Activated T-cell treated with anti-CD3 and anti-CD28 coated beads for 1 hour (primary cell): ENCODE results near the gene DOK4.

Source experiments
- DNase-seq: peaks from one replicate; pipeline ENCODE4 v3.0.0-alpha.2; 2020; ENCODE audit warnings: low read depth

DOK4 gene

DNA sequence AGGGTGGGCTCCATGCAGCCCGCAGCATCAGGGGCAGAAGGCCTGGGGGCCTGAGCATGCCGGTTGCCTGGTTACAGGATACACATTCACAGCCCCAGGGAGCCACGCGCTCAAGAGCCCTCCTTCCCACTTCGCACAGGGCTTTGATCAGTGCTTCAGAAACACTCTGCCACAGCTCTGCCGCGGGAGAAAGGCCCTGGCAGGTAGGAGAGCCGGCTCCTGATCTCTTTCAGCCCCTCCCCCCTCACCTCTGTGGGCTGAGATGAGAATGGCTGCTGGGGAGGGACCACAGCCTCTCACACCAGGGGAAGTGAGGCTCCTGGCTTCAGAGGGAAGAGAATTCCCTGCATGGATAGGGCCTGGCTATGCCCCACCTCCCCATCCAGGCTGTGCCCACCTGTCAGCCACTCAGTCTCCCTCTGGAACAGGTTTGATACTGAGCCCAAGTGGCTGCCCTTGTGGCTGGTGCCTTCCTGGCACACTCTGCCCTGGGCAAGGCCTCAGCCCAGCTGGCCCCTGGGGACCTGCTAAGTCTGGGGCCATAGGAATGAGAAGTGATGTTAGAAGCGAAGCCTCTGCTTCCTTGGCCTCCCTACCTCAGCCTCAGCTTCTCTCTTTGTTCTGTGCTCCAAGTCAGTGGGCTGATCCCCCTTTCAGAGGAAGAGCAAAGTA is 8.6 kb downstream of the DOK4 start:
- no peak for DNase-seq

DNA sequence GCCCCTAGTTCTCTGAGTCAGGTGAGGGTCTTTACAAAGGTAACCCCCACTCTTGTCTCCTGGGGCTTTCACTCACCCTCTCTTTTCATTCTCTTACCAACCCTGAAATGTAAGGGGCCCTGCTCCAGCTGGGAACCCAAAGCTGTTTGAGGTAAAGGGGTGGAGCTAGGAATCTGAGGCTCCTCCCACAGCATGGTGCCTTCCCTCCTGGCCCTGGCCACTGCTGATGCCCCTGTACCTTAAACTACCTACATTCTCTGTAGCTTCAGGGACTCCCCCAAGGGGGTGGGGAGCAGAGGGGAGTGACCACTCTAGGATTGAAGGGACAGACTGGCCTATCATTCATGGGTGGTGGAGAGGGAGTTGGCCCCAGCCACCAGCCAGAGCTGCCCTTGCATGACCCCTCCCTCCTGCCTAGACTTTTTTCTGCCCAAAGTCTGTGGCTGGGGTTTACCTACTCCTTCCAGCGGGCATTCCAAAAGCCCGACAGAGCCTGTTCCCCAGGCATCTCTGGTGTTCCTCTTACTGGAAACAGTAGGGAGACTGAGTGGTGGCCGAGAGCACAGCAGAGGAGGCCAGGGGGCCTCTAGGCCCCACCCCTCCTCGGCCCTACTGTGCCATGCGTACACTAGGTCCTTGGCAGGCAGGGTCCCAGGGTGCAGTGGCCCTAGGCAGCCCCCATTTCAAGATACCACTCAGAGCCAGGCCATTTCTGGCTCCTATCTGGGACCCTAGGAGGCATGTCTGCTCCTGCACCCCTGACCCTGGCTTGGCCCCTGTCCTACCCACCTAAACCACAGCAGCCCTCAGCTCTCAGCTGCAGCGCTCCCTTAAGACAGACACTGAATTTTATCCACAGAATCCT is 9.5 kb downstream of the DOK4 start:
- no peak for DNase-seq

DNA sequence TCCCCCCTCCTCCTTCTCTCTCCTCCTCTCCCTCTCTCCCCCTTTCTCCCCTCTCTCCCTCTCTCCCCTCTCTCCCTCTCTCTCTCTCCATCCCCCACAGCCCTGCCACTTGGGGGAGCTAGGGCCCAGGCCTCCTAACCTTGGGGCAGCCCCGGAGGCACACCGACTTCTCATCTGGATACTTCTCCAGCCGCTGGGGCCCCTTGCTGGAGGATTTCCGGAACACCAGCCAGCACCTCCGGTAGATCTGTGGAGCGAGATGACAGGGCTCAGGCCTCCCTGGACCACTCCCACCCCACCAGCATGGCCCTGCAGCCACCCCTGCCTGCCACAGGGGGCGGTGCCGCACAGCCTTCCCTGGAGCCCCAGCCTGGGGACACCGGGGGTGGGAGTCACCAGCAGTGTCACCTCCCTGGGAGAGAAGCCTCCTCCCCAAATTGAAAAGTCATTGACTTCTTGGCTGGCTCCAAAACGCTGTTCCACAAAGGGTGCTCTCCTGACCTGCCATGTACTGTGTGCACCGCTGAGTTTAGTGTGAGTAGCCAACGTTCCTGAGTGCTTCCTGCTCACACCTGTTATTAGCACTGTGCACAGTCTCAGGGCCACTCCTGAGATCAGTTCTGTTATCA is 10.5 kb downstream of the DOK4 start:
- DNase-seq, result peak; percentile 54

DNA sequence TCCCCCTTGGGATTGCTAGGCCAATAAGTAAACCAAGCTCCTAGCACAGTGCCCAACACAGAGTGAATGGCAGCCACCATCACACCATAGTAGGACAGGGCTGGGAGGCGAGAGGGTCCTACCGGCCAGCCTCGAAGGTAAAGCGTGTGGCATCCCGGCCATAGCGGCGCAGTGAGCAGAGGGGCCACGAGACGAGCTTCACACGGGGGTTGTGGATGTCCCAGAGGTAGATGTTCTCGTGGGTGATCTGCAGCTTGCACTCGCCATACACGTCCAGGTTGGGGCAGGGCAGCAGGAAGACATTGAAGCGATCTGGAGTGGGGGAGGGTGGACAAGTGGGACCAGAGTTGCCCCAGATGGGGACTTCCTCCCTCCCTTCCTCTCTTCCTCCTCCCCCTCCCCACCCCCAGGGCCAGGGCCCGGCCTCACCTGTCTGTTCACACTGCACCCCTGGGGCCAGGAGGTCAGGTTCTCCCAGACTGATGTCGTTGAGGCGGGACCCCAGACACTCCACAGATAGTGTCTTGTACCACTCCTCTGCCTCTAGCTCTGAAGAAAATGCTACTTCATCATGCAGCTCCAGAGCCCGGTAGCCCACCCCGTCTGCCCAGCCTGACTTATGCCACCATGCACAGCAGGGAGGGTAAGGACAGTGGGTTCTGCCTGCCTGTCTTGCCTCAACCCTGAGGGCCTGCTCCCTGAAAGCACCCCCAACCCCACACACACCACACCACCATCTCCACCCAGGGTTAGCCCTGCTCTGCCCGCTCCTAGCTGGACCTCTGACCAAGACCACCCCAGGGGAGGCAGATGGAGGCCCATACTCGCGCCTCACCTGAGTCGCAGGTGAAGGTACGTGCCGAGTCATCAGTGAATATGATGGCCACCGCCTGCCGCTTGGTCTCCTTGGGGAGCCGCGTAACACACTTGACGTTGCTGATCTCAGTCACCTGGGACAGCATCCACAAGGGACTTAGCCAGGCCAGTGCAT is 11.3 kb downstream of the DOK4 start:
- no peak for DNase-seq

DNA sequence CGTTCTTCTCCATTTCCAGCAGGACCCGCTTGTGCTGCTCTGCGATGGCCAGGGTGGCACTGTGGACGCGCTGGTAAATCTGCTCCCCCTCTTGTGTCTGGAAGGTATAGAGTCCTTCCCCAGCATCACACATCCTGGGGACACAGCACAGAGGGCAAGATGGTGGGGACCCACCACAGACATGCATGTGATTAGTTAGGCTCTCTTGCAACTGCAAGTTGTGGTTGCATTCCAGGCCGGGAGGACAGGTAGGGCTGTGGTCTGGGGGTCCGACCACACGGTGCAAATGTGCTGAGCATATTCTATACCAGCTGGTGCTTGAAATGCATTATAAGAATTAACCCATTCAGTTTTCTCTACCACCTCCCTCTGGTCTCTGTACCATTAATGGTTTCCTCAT is 12.4 kb downstream of the DOK4 start:
- DNase-seq, result no peak

DNA sequence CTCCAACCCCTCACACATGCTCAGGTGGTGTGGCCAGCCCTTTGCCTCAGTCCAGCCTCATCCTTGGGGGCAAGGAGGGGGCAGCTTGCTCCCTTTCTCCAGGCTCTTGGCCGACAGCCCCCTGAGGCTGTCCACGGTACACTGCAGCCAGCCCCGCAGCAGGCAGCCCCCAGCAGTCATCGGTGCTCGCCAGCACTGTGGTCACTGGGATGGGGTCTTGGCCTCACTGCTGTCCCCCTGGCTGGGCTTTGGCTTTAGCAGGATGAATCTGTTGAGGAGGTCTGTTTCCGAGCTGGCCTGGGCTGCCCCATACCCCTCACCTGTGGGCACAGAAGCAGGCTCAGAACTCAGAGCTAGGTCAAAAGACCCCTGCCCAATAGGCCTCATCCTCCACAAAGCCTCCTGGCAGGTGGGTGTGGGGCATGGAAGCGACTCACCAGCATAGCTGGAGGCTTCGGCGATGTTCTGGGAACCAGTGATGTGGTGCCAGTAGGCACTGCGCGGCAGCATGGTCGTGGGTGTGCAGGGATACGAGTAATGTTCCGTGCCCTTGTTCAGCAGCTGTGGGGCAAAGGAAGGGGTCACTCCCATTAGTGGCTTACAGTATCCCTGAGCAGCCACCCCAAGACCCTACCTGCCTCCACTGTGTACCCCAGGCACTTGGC is 13.0 kb downstream of the DOK4 start:
- DNase-seq, result no peak

DNA sequence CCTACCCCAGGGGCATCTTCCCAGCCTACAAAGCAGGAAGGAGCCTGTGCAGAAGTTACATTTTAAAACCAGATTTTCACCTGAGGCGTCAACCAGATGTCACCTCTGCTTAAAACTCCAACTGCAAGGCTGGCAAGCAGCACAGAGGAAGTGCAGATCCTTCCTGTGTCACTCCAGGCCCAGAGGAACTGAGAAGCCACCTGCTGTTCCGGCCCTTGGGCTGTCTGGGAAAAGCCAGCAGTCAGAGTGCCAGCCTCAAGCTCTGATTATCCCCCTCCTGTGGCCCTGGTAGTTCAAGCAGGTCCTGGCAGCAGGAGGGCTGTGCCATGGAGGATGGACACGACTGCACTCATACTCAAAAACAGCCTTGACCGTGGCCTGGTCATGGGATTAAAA is 13.6 kb downstream of the DOK4 start:
- DNase-seq, result no peak

DNA sequence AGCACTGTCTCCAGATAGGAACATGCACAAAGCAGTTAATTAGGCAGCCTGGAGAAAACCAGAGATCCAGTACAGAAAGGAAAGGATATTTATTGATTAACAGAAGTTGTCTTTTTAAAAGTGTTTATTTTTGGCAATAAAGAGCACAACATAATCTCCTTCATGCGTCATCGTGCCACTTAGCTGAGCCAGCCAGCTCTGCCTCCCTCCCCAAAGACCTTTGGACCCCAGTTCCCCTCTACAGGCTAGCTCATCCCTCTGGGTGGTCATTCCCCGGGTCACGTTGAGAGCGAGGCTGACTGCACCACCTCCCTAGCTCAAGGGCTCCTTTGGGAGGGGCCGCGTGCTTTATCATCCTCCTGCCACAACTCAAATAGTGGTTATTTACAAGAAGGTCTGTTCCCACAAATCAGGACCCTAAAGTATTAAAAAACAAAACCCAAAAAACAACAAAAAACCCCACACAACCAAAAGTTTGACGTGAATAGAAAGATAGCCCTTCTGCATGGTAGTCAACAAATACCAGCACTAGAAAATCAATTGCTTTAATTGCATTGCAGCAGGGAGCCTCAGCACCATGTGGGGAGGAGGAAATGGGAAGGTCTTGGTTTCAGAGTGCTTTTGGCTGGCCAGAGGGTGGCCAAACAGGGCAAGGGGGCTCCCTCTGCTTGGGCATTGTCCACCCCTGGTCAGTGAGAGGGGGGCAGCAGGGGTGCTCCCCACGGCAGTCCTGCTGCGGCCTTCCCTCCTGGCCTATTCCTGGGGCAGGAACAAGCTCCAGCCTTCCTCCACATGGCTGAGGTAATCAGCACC is 14.2 kb downstream of the DOK4 start:
- no peak for DNase-seq

DNA sequence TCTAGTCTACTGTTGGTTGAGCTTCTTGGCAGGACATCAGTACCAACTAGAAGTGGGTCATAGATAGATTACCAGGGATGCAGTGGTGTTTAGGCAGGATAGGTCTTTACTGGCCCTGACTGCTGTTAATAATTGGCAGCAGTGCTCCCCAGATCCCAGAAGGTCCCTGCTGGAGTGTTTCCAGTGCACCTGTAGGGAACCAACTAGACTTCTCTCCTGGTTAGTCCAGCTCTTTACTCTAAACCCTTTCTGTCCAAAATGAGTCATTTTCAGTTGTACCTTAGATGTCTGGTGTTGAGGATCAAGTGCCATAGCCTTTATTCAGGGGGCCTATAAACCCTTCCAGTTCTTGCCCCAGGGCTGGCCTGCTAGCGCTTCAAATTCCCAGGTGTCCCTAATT is 15.1 kb downstream of the DOK4 start:
- DNase-seq, result no peak

DNA sequence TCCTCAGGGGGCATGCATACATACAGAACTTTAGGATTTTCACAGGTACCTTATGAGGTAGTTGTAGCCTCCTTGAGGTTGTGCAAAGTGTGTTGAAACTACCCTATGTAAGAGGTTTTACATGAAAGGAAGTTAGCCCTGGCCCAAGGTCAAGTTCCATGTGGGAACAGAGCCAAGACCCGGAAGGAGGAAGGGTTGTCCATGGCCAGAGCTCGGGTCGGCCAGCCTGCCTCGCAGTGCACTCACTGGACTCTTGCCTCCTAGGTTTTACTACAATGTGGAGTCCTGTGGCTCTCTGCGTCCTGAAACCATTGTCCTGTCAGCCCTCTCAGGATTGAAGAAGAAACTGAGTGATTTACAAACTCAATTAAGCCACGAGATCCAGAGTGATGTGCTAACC is 15.6 kb downstream of the DOK4 start:
- no peak for DNase-seq

DNA sequence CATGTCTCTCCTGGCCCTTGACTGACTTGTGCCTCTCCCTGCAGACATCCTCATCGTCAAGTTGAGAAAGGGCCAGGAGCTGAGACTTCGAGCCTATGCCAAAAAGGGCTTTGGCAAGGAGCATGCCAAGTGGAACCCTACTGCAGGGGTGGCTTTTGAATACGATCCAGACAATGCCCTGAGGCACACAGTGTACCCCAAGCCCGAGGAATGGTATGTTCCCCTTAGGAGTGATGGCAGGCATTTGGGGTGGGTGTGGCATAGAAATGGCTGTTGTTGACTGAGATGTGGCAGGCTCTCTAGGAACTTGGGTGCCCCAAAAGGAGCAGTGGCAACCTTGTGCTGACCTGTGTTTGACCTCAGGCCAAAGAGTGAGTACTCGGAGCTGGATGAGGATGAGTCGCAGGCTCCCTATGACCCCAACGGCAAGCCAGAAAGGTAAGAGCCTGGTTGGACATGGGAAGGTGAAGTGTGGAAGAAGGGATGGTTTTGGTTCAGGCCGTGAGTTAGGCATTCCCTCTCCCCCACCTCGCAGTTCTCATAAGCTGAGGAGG is 16.3 kb downstream of the DOK4 start:
- DNase-seq, result no peak

DNA sequence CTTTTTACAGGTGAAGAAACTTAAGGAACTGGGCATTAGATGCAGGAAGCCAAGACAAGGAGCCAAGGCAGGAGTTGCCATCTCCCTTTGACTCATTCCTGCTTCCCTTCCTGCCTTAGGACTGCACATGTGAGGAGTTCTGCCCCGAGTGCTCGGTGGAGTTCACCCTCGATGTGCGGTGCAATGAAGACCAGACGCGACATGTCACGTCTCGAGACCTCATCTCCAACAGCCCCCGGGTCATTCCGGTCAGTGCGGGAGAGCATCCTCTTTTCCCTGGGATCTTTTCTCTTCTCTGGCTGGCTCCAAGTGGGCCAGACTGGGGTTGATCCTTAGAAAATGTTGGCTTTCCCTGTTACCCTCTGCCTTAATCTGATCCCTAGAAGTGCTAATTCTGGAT is 17.2 kb downstream of the DOK4 start:
- DNase-seq, result no peak

DNA sequence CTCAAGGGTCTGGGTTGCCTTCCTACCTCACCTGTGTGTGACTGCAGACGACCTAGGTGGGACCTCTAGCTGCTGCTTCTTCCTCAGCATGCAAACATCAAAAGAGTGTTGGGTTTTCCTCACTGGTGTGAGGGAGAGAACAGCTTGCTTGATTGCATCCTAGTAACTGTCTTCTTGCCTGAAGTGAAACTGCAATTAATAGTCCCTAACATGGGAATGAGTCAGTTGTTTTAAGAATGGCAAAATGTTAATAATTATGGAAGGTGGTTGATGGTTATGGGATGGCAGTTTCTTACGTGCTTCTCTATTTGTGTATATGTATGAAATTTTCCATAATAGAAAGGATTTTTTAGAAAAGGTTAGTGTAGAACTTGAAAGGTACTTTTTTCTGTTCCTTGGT is 17.9 kb downstream of the DOK4 start:
- no peak for DNase-seq

DNA sequence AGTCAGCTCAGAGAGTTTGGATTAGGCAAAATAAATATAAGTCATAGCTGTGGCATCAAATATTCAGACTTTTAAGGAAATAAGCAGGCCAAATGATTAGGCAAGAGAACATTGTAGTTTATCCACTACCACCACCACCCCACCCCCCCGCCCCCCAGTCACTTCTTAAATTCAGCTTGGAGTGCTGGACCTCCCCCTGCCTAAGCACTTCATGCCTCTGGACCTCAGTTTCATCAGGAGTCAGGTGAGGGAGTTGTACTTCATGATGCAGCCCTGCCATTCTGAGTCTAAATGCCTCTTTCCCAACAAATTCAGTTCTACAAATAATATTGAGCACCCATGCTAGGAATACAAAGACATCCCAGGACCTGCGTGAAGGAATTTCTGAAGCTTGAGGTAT is 21.8 kb downstream of the DOK4 start:
- no peak for DNase-seq

DNA sequence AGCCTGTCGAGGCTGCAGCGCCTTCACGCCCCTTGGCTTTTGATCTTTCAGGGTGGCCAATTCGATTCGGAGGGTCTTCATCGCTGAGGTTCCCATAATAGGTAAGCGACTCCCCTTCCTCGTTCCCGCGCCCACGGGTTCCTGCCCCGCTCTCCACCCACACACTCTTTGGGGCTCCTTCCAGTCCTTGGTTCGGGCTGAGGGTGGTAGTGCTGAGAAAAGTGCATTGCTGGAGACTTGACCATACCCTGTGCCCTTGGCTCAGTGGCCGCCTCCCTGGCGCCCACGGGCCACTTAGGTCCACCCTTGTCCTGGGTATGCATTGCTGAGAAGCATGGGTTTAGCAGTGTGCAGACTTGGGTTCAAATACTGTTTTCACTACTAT is 23.3 kb downstream of the DOK4 start:
- DNase-seq, result no peak

DNA sequence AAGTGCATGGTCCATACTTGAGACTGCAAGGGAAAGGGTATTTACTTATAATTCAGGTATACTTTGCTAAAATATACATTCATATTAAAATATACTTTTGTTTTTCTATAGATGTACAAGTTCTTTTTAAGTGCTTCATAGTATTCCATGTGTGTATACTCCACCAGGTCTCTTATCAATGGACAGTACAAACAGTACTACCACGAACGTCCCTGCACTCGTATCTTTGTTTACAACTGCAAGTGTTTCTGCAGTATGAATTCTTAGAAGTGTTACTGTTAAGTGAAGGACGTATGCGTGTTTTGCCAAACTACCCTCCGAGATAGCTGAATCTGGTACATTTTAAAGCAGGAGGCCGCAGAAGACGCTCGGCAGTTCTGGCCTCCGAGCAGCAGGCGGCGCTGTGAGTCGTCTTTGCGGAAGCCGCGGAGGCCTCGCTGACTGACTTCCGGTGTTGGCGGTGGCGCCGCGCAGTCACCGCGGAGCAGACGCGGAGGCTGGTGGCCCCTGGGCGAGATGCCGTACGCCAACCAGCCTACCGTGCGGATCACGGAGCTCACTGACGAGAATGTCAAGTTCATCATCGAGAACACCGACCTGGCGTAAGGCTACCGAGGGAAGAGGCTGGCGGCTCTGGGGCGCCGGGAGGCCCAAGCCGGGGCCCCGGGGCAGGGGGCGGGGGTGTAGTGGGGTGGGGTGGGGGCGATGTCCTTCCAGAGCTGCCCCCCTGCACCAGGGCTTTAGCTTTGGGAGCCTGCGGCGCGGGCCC is 23.9 kb downstream of the DOK4 start, which contains the start of gene POLR2C:
Gene POLR2C (plus strand): TSS at position 471 of the 769 bp plus-strand sequence. CDS start 46 bp downstream, at position 517.
- DNase-seq, result peak; percentile 94

DNA sequence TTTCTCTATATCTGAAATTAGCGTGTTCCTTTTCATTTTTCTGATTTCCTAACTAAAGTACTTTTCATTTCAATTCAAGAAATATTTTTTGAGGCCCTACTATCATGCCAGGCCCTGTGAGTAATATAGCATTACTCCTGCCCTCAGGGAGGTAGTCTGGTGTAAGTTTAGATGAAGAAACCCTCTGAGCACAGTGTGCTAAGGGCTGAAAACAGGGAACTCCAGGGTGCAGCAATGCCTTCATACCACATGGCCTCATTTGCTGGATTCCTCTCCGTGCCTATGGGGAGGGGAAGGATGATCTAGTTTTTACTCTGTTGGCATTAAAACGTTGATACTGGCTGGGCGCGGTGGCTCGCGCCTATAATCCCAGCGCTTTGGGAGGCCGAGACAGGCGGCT is 34.3 kb downstream of the DOK4 start:
- DNase-seq, result no peak

DNA sequence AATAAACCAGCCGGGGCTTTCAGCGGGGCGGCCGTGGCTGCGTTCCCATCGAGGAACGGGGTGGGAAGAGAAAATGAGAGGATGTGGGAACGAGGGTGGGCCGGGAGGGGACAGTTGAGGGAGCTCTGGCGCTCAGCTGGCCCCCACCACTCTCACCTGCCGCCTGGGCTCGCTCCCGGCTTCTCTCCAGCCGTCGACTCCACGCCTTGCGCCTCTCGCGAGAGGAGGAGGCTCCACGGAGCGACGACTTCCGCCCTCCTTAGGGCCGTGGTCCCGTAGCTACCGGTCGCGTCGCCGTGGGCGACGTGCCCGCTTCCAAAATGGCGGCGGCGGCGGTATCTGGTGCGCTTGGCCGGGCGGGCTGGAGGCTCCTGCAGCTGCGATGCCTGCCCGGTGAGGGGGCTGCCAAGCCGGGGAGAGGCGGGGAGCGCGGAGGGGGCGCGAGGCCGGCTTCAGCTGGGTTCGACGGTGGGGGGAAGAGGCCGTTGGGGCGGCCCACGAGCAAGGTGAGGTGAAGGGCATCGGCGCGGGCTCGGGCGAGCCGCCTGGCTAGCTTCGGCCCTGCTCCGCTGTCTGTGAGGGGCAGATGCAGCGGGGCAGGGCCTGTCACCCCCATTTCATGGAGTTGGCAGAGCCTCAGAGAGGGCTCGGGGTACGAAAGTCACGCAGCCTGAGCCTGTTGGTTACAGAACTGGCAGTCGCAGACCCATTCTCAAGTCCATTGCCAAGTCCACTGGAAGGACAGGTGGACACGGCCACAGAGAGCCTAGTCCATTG is 38.9 kb downstream of the DOK4 start, which contains the start of the genes CIAPIN1 and COQ9:
Gene CIAPIN1 (minus strand): TSS at position 200 of the 777 bp plus-strand sequence. CDS start 6,457 bp downstream, outside the sequence.
Gene COQ9 (plus strand): TSS at position 294 of the 777 bp plus-strand sequence. CDS start 27 bp downstream, at position 321.
- DNase-seq, result peak; percentile 88
